ENCODE measurements around the gene NTN4.
A peak's percentile ranks its signal among the peaks of the same experiment; 100 is the strongest.

- TF ChIP-seq CTCF (conservative IDR thresholded peaks at IDR 0.05) (peak; percentile 54), ZFX (IDR thresholded peaks at IDR 0.05) (no peak)
These were observed 69.2 kb downstream of the NTN4 start for GRCh38 chr12:95721320-95721719.
